ENCODE results near the gene CCDC192. TPM values are rescaled to one million over a fixed set of nuclear protein-coding genes. Genes with fewer than 3 reads are reported as not detected.
A peak's percentile ranks its signal among the peaks of the same experiment; 100 is the strongest.

Gene CCDC192
- total and polyA plus RNA-seq, 10 of the 15 experiments (the other 5 are each of a cell fraction or from before 2014, with no cell fraction given), result 0.20 to 0.79 (median 0.32) TPM; not detected in 4

- TF ChIP-seq CUX1 (IDR thresholded peaks at IDR 0.05; ENCODE audit: insufficient replicate concordance, low read depth, low read length), result no peak
- no peak for TF ChIP-seq CREM (IDR thresholded peaks at IDR 0.05; ENCODE audit: low read depth)
- TF ChIP-seq SREBF1 (IDR thresholded peaks at IDR 0.05; ENCODE audit: low read length), result no peak
- no peak for TF ChIP-seq ZNF207 (IDR thresholded peaks at IDR 0.05; ENCODE audit: borderline replicate concordance)
- TF ChIP-seq ZZZ3 (IDR thresholded peaks at IDR 0.05; ENCODE audit: control insufficient read depth, insufficient read length, low read depth), result no peak
- TF ChIP-seq MLLT1 (IDR thresholded peaks at IDR 0.05), result 0 out of 2 replicates have a peak, but pooled peaks have one; percentile 48
- no peak for TF ChIP-seq YBX1 (IDR thresholded peaks at IDR 0.05)
- no peak for TF ChIP-seq POLR2AphosphoS5 (IDR thresholded peaks at IDR 0.05; ENCODE audit: low read length)
- TF ChIP-seq ZBED1 (IDR thresholded peaks at IDR 0.05; ENCODE audit: borderline replicate concordance), result no peak
- no peak for TF ChIP-seq SREBF2 (IDR thresholded peaks at IDR 0.05; ENCODE audit: low read length)
- peak; percentile 93; the same call in 2 of the 3 replicates for TF ChIP-seq POU2F2 (IDR thresholded peaks at IDR 0.05; ENCODE audit: borderline replicate concordance, low read depth, low read length)
- peak in 1 of 2 experiments; percentile 20; a peak in 1 of 4 replicates for TF ChIP-seq BHLHE40 (IDR thresholded peaks at IDR 0.05; ENCODE audit: borderline replicate concordance in 1 of 2, low read depth in 2 of 2, low read length in 1 of 2)
- no peak for TF ChIP-seq FOXK2 (IDR thresholded peaks at IDR 0.05)
- TF ChIP-seq CREB1 (IDR thresholded peaks at IDR 0.05; ENCODE audit: low read depth), result no peak
- TF ChIP-seq TCF3 (IDR thresholded peaks at IDR 0.05; ENCODE audit: borderline replicate concordance, insufficient read depth, low read depth, low read length), result no peak
- TF ChIP-seq NBN (IDR thresholded peaks at IDR 0.05), result no peak
Measured at GRCh38 chr5:127870914-127871313, 167.7 kb downstream of the CCDC192 start (continued).

Data from GM12878 (cell line).